ENCODE measurements around the gene SPATA3.
"Not testable (repeated sequence)": the region's sequence is repeated elsewhere in the genome, so short reads cannot be mapped to it uniquely, and the experiment has no call there.

DNA sequence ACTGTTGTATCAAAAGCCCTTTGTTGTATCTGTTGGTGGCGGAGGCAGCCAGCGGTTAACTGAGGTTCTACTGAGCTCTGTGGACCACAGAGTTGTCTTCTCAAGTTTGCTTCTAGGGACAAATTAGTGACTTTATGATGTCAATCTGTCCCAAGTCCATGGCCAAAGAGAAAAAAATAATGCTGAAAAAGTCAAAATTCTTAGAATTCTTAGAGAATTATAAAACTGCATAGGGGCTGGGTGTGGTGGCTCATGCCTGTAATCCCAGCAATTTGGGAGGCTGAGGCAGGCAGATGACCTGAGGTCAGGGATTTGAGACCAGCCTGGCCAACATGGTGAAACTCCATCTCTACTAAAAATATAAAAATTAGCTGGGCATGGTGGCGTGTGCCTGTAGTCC is 29.1 kb downstream of the SPATA3 start:
- TF ChIP-seq, protein P1, sequence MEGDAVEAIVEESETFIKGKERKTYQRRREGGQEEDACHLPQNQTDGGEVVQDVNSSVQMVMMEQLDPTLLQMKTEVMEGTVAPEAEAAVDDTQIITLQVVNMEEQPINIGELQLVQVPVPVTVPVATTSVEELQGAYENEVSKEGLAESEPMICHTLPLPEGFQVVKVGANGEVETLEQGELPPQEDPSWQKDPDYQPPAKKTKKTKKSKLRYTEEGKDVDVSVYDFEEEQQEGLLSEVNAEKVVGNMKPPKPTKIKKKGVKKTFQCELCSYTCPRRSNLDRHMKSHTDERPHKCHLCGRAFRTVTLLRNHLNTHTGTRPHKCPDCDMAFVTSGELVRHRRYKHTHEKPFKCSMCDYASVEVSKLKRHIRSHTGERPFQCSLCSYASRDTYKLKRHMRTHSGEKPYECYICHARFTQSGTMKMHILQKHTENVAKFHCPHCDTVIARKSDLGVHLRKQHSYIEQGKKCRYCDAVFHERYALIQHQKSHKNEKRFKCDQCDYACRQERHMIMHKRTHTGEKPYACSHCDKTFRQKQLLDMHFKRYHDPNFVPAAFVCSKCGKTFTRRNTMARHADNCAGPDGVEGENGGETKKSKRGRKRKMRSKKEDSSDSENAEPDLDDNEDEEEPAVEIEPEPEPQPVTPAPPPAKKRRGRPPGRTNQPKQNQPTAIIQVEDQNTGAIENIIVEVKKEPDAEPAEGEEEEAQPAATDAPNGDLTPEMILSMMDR (IDR thresholded peaks at IDR 0.05; ENCODE audit: low read depth, low read length): not testable (repeated sequence)
- TF ChIP-seq EZH2phosphoT487 (IDR thresholded peaks at IDR 0.05; ENCODE audit: low read depth): not testable (repeated sequence)
